ENCODE measurements around the gene DLG2.

GRCh38 chr11:83472806-83473205 is 2154.3 kb downstream of the DLG2 start:
- TF ChIP-seq JUND (IDR thresholded peaks at IDR 0.05) (no peak), CTCF (IDR thresholded peaks at IDR 0.05; ENCODE audit: low read depth, low read length, missing input control) (no peak), RAD21 (IDR thresholded peaks at IDR 0.05) (no peak), SP1 (IDR thresholded peaks at IDR 0.05) (no peak), YY1 (IDR thresholded peaks at IDR 0.05) (no peak)
- TF ChIP-seq, protein P1, sequence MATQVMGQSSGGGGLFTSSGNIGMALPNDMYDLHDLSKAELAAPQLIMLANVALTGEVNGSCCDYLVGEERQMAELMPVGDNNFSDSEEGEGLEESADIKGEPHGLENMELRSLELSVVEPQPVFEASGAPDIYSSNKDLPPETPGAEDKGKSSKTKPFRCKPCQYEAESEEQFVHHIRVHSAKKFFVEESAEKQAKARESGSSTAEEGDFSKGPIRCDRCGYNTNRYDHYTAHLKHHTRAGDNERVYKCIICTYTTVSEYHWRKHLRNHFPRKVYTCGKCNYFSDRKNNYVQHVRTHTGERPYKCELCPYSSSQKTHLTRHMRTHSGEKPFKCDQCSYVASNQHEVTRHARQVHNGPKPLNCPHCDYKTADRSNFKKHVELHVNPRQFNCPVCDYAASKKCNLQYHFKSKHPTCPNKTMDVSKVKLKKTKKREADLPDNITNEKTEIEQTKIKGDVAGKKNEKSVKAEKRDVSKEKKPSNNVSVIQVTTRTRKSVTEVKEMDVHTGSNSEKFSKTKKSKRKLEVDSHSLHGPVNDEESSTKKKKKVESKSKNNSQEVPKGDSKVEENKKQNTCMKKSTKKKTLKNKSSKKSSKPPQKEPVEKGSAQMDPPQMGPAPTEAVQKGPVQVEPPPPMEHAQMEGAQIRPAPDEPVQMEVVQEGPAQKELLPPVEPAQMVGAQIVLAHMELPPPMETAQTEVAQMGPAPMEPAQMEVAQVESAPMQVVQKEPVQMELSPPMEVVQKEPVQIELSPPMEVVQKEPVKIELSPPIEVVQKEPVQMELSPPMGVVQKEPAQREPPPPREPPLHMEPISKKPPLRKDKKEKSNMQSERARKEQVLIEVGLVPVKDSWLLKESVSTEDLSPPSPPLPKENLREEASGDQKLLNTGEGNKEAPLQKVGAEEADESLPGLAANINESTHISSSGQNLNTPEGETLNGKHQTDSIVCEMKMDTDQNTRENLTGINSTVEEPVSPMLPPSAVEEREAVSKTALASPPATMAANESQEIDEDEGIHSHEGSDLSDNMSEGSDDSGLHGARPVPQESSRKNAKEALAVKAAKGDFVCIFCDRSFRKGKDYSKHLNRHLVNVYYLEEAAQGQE (IDR thresholded peaks at IDR 0.05): no peak
